Measurements from ENCODE around the gene SSR2.

DNA sequence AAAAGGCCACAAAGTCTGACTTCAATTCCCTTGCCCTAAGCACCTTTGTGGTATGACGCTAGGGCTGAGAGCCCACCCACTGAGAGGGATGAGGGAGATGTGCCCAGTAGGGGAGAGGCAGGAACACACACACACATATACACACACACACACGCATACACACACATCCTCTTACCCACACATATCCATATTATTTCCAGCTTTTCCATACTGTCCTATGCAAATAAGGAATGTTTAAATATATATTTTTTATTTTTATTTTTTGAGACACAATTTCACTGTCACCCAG, 43.2 kb upstream of the SSR2 start:
- TF ChIP-seq, protein P1, sequence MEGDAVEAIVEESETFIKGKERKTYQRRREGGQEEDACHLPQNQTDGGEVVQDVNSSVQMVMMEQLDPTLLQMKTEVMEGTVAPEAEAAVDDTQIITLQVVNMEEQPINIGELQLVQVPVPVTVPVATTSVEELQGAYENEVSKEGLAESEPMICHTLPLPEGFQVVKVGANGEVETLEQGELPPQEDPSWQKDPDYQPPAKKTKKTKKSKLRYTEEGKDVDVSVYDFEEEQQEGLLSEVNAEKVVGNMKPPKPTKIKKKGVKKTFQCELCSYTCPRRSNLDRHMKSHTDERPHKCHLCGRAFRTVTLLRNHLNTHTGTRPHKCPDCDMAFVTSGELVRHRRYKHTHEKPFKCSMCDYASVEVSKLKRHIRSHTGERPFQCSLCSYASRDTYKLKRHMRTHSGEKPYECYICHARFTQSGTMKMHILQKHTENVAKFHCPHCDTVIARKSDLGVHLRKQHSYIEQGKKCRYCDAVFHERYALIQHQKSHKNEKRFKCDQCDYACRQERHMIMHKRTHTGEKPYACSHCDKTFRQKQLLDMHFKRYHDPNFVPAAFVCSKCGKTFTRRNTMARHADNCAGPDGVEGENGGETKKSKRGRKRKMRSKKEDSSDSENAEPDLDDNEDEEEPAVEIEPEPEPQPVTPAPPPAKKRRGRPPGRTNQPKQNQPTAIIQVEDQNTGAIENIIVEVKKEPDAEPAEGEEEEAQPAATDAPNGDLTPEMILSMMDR (conservative IDR thresholded peaks at IDR 0.05; ENCODE audit: low read length): no peak
- TF ChIP-seq EZH2phosphoT487 (IDR thresholded peaks at IDR 0.05; ENCODE audit: borderline replicate concordance): no peak
